Brain microvascular endothelial cell (primary cell): ENCODE measurements around the gene LLGL2.

Experiments used
- DNase-seq: peaks from one replicate; pipeline ENCODE4 v3.0.0-alpha.2; 2020
- H3K27ac ChIP-seq: fragments of 250-450 bp; sonication (Bioruptor Pico); 2 replicates; pipeline ENCODE4 v1.5.1; 2020; ENCODE audit warnings: mild to moderate bottlenecking, moderate library complexity
- H3K27me3 ChIP-seq: fragments of 250-450 bp; sonication (Bioruptor Pico); replicated peaks from 2 replicates; pipeline ENCODE4 v1.5.1; 2020; ENCODE audit warnings: mild to moderate bottlenecking
- H3K36me3 ChIP-seq: fragments of 250-450 bp; sonication (Bioruptor Pico); replicated peaks from 2 replicates; pipeline ENCODE4 v1.5.1; 2020; ENCODE audit warnings: mild to moderate bottlenecking
- H3K4me3 ChIP-seq: 2 replicates; pipeline ENCODE4 v1.5.1; 2011; ENCODE audit warnings: low read depth, mild to moderate bottlenecking, control low read depth, low read length, moderate library complexity
- in situ Hi-C: cut with HindIII; loops from 2 replicates; pipeline ENCODE4 v1.10.0; 2017; ENCODE audit warnings: low sequenced_read_pairs, low pct_ligation_motif_present
- TF ChIP-seq, protein P1 (sequence below): IDR thresholded peaks from 2 replicates; pipeline ENCODE4 v1.5.1; 2011; ENCODE audit warnings: low read depth, mild to moderate bottlenecking, moderate library complexity, low read length, control low read depth, inconsistent platforms; ENCODE audit errors: missing control alignments

LLGL2 gene

GRCh38 chr17:75572713-75573539 lies 47.4 kb downstream of the LLGL2 start:
- no peak overlapping the region for H3K27ac ChIP-seq
- in situ Hi-C loops: no loop called here
- DNase-seq: no peak

GRCh38 chr17:75573540-75573957 lies 48.1 kb downstream of the LLGL2 start:
- no peak for DNase-seq
- in situ Hi-C loops: no loop called here
- H3K36me3 ChIP-seq: no peaks in the 10 kb centered on the region
- no peak overlapping the region for H3K27ac ChIP-seq
- H3K27me3 ChIP-seq: no peaks in the 10 kb centered on the region
- no peak overlapping the region for H3K4me3 ChIP-seq
- TF ChIP-seq, protein P1, sequence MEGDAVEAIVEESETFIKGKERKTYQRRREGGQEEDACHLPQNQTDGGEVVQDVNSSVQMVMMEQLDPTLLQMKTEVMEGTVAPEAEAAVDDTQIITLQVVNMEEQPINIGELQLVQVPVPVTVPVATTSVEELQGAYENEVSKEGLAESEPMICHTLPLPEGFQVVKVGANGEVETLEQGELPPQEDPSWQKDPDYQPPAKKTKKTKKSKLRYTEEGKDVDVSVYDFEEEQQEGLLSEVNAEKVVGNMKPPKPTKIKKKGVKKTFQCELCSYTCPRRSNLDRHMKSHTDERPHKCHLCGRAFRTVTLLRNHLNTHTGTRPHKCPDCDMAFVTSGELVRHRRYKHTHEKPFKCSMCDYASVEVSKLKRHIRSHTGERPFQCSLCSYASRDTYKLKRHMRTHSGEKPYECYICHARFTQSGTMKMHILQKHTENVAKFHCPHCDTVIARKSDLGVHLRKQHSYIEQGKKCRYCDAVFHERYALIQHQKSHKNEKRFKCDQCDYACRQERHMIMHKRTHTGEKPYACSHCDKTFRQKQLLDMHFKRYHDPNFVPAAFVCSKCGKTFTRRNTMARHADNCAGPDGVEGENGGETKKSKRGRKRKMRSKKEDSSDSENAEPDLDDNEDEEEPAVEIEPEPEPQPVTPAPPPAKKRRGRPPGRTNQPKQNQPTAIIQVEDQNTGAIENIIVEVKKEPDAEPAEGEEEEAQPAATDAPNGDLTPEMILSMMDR: no peak

More at GRCh38 chr17:75572713-75573539, 47.4 kb downstream of the LLGL2 start:
- no peak overlapping the region for H3K4me3 ChIP-seq
- TF ChIP-seq, protein P1: no peak
- H3K27me3 ChIP-seq: no peaks in the 10 kb centered on the region
- no peaks in the 10 kb centered on the region for H3K36me3 ChIP-seq

- TF ChIP-seq, protein P1: no peak
- no peak overlapping the region for H3K27ac ChIP-seq
- no peaks in the 10 kb centered on the region for H3K36me3 ChIP-seq
- DNase-seq: no peak
- in situ Hi-C loops: no loop called here
- no peak overlapping the region for H3K4me3 ChIP-seq
- H3K27me3 ChIP-seq: no peaks in the 10 kb centered on the region
Measured at GRCh38 chr17:75573994-75574393, 48.5 kb downstream of the LLGL2 start.

GRCh38 chr17:75574404-75575036 lies 49.0 kb downstream of the LLGL2 start:
- TF ChIP-seq, protein P1: no peak
- in situ Hi-C loops: no loop called here
- no peak for DNase-seq
- Histone ChIP-seq H3K36me3 (no peaks in the 10 kb centered on the region), H3K4me3 (no peak overlapping the region), H3K27ac (no peak overlapping the region), H3K27me3 (no peaks in the 10 kb centered on the region)

GRCh38 chr17:75575197-75575596 lies 49.7 kb downstream of the LLGL2 start:
- TF ChIP-seq, protein P1: no peak
- in situ Hi-C loops: no loop called here
- DNase-seq: no peak
- Histone ChIP-seq H3K27ac (no peak overlapping the region), H3K27me3 (no peaks in the 10 kb centered on the region), H3K36me3 (no peaks in the 10 kb centered on the region), H3K4me3 (no peak overlapping the region)
